Immature natural killer cell (primary cell): ENCODE measurements around the gene TXNL4A. TPM values are rescaled to one million over a fixed set of nuclear protein-coding genes. Genes with fewer than 3 reads are reported as not detected.

Experiments used
- DNase-seq, 3 donors: peaks; one replicate each; pipeline ENCODE4 v3.0.0; 2022; ENCODE audit warnings: mixed read lengths in 1 of 3
- H3K27ac Mint-ChIP-seq, 6 donors: one replicate each; pipeline ENCODE4 v1.8.0; 2020; ENCODE audit warnings: mixed read lengths in 6 of 6, mild to moderate bottlenecking in 5 of 6, inconsistent platforms in 4 of 6, moderate library complexity in 3 of 6
- H3K27me3 Mint-ChIP-seq, 3 donors: one replicate each; pipeline ENCODE4 v1.8.0; 2020 to 2021; ENCODE audit warnings: low read depth in 3 of 3, mild to moderate bottlenecking in 3 of 3, mixed read lengths in 3 of 3, moderate library complexity in 3 of 3, inconsistent platforms in 1 of 3
- H3K36me3 Mint-ChIP-seq, 3 donors: one replicate each; pipeline ENCODE4 v1.8.0; 2020; ENCODE audit warnings: mixed read lengths in 3 of 3, inconsistent platforms in 2 of 3, mild to moderate bottlenecking in 2 of 3
- H3K4me1 Mint-ChIP-seq, 2 donors: one replicate each; pipeline ENCODE4 v1.8.0; 2020; ENCODE audit warnings: inconsistent platforms in 2 of 2, mild to moderate bottlenecking in 2 of 2, mixed read lengths in 2 of 2, moderate library complexity in 1 of 2
- H3K4me3 Mint-ChIP-seq, 5 donors: one replicate each; pipeline ENCODE4 v1.8.0; 2020; ENCODE audit warnings: mild to moderate bottlenecking in 5 of 5, mixed read lengths in 5 of 5, inconsistent platforms in 3 of 5, moderate library complexity in 3 of 5
- H3K9me3 Mint-ChIP-seq, 6 donors: one replicate each; pipeline ENCODE4 v1.8.0; 2020; ENCODE audit warnings: mild to moderate bottlenecking in 6 of 6, mixed read lengths in 6 of 6, inconsistent platforms in 4 of 6, moderate library complexity in 3 of 6
- polyA plus RNA-seq, 3 donors: library from polyadenylated mRNA; unstranded; fragments of 300-500 nt; fragmentation: Illumina TruSeq; gene quantifications; one replicate each; pipeline ENCODE4 v1.2.3, GENCODE V29; 2021

Gene TXNL4A
- polyA plus RNA-seq, 3 donors from 2014 or later = 209 to 330 (median 248) TPM

GRCh38 chr18:79947054-79947755, 41.2 kb downstream of the TXNL4A start:
- peaks cover 32 to 34% of the 10 kb centered on the region in 2 donors for H3K4me1 Mint-ChIP-seq
- no peak for DNase-seq
- H3K36me3 Mint-ChIP-seq = peaks cover 0 to 3% (median 0%) of the 10 kb centered on the region in 3 donors
- no peaks in the 10 kb centered on the region for H3K9me3 Mint-ChIP-seq
- no peak overlapping the region for H3K4me3 Mint-ChIP-seq
- peaks cover 0 to 3% (median 3%) of the 10 kb centered on the region in 3 donors for H3K27me3 Mint-ChIP-seq
- no peak overlapping the region for H3K27ac Mint-ChIP-seq

- peaks cover 31% of the 10 kb centered on the region in 2 donors for H3K4me1 Mint-ChIP-seq
- H3K27me3 Mint-ChIP-seq = peaks cover 0 to 3% (median 3%) of the 10 kb centered on the region in 3 donors
- no peak for DNase-seq
- H3K9me3 Mint-ChIP-seq = no peaks in the 10 kb centered on the region
- peaks cover 0 to 3% (median 3%) of the 10 kb centered on the region in 3 donors for H3K36me3 Mint-ChIP-seq
- no peak overlapping the region for H3K4me3 Mint-ChIP-seq
- peak overlapping the region in 1 of 6 donors; percentile 49 for H3K27ac Mint-ChIP-seq
Measured at GRCh38 chr18:79945118-79946042, 43.0 kb downstream of the TXNL4A start.

GRCh38 chr18:79944746-79945117, 43.6 kb downstream of the TXNL4A start:
- H3K36me3 Mint-ChIP-seq = peaks cover 4 to 7% (median 7%) of the 10 kb centered on the region in 3 donors
- DNase-seq = no peak
- peaks cover 27 to 29% of the 10 kb centered on the region in 2 donors for H3K4me1 Mint-ChIP-seq
- H3K27me3 Mint-ChIP-seq = peaks cover 3 to 6% (median 3%) of the 10 kb centered on the region in 3 donors
- no peak overlapping the region for H3K4me3 Mint-ChIP-seq
- H3K9me3 Mint-ChIP-seq = no peaks in the 10 kb centered on the region
- peak overlapping the region in 2 of 6 donors; percentile 49 to 67 for H3K27ac Mint-ChIP-seq

- Mint-ChIP-seq H3K27ac (peak overlapping the region in 1 of 6 donors; percentile 67), H3K9me3 (no peaks in the 10 kb centered on the region), H3K36me3 (peaks cover 5 to 12% (median 11%) of the 10 kb centered on the region in 3 donors), H3K27me3 (peaks cover 3 to 6% (median 3%) of the 10 kb centered on the region in 3 donors), H3K4me1 (peaks cover 25 to 29% of the 10 kb centered on the region in 2 donors), H3K4me3 (no peak overlapping the region)
- no peak for DNase-seq
Measured at GRCh38 chr18:79944126-79944731, 44.1 kb downstream of the TXNL4A start.

GRCh38 chr18:79943608-79944125, 44.7 kb downstream of the TXNL4A start:
- no peaks in the 10 kb centered on the region for H3K9me3 Mint-ChIP-seq
- peaks cover 3 to 6% (median 3%) of the 10 kb centered on the region in 3 donors for H3K27me3 Mint-ChIP-seq
- no peak for DNase-seq
- no peak overlapping the region for H3K4me3 Mint-ChIP-seq
- H3K36me3 Mint-ChIP-seq = peaks cover 5 to 18% (median 15%) of the 10 kb centered on the region in 3 donors
- peaks cover 20 to 27% of the 10 kb centered on the region in 2 donors for H3K4me1 Mint-ChIP-seq
- H3K27ac Mint-ChIP-seq = no peak overlapping the region

GRCh38 chr18:79942786-79943607, 45.4 kb downstream of the TXNL4A start:
- Mint-ChIP-seq H3K4me3 (no peak overlapping the region), H3K27me3 (peaks cover 3 to 9% (median 3%) of the 10 kb centered on the region in 3 donors), H3K36me3 (peaks cover 5 to 22% (median 18%) of the 10 kb centered on the region in 3 donors), H3K9me3 (no peaks in the 10 kb centered on the region), H3K4me1 (peaks cover 16 to 25% of the 10 kb centered on the region in 2 donors), H3K27ac (peak overlapping the region in 1 of 6 donors; percentile 40)
- no peak for DNase-seq

GRCh38 chr18:79942211-79942610, 46.2 kb downstream of the TXNL4A start:
- H3K4me1 Mint-ChIP-seq = peaks cover 16 to 24% of the 10 kb centered on the region in 2 donors
- no peak overlapping the region for H3K4me3 Mint-ChIP-seq
- no peak for DNase-seq
- H3K27me3 Mint-ChIP-seq = peaks cover 3 to 9% (median 3%) of the 10 kb centered on the region in 3 donors
- H3K9me3 Mint-ChIP-seq = no peaks in the 10 kb centered on the region
- peaks cover 13 to 30% (median 26%) of the 10 kb centered on the region in 3 donors for H3K36me3 Mint-ChIP-seq
- peak overlapping the region in 1 of 6 donors; percentile 9 for H3K27ac Mint-ChIP-seq

- peaks cover 16 to 24% of the 10 kb centered on the region in 2 donors for H3K4me1 Mint-ChIP-seq
- H3K27me3 Mint-ChIP-seq = peaks cover 3 to 7% (median 3%) of the 10 kb centered on the region in 3 donors
- no peak for DNase-seq
- H3K36me3 Mint-ChIP-seq = peaks cover 14 to 35% (median 32%) of the 10 kb centered on the region in 3 donors
- H3K27ac Mint-ChIP-seq = no peak overlapping the region
- H3K4me3 Mint-ChIP-seq = no peak overlapping the region
- H3K9me3 Mint-ChIP-seq = no peaks in the 10 kb centered on the region
Measured at GRCh38 chr18:79941473-79942119, 46.8 kb downstream of the TXNL4A start.

GRCh38 chr18:79940814-79941472, 47.4 kb downstream of the TXNL4A start:
- no peak for DNase-seq
- no peak overlapping the region for H3K27ac Mint-ChIP-seq
- peaks cover 15 to 20% of the 10 kb centered on the region in 2 donors for H3K4me1 Mint-ChIP-seq
- no peaks in the 10 kb centered on the region for H3K9me3 Mint-ChIP-seq
- H3K27me3 Mint-ChIP-seq = peaks cover 2 to 7% (median 3%) of the 10 kb centered on the region in 3 donors
- no peak overlapping the region for H3K4me3 Mint-ChIP-seq
- peaks cover 20 to 41% (median 37%) of the 10 kb centered on the region in 3 donors for H3K36me3 Mint-ChIP-seq

- Mint-ChIP-seq H3K36me3 (peaks cover 26 to 48% (median 40%) of the 10 kb centered on the region in 3 donors), H3K27ac (no peak overlapping the region), H3K4me3 (no peak overlapping the region), H3K27me3 (peaks cover 2 to 10% (median 3%) of the 10 kb centered on the region in 3 donors), H3K4me1 (peaks cover 14 to 18% of the 10 kb centered on the region in 2 donors), H3K9me3 (peaks cover 0 to 2% (median 0%) of the 10 kb centered on the region in 6 donors)
- DNase-seq = no peak
Measured at GRCh38 chr18:79940126-79940813, 48.1 kb downstream of the TXNL4A start.

GRCh38 chr18:79939096-79939495, 49.3 kb downstream of the TXNL4A start:
- Mint-ChIP-seq H3K9me3 (peaks cover 0 to 2% (median 0%) of the 10 kb centered on the region in 6 donors), H3K4me3 (no peak overlapping the region), H3K36me3 (peaks cover 35 to 59% (median 45%) of the 10 kb centered on the region in 3 donors), H3K4me1 (peaks cover 6 to 18% of the 10 kb centered on the region in 2 donors), H3K27me3 (peaks cover 0 to 10% (median 3%) of the 10 kb centered on the region in 3 donors), H3K27ac (no peak overlapping the region)
- DNase-seq = no peak
